H9 (cell line): ENCODE results near the gene TRIM27. TPM values are rescaled to one million over a fixed set of nuclear protein-coding genes. Genes with fewer than 3 reads are reported as not detected.

Source experiments
- DNase-seq: peaks from one replicate; pipeline ENCODE4 v3.0.0-alpha.2; 2017
- H2AFZ ChIP-seq: one replicate; pipeline ENCODE4 v1.6.1; 2013; ENCODE audit warnings: mild to moderate bottlenecking, low read length, control low read depth, moderate library complexity
- H2AK5ac ChIP-seq: 2 replicates; pipeline ENCODE4 v1.6.1; 2013; ENCODE audit warnings: low read length, control low read depth, mixed read lengths; ENCODE audit not compliant: insufficient read length
- H2BK120ac ChIP-seq: one replicate; pipeline ENCODE4 v1.6.1; 2013; ENCODE audit warnings: low read depth, mild to moderate bottlenecking, low read length, control low read depth, inconsistent platforms; ENCODE audit not compliant: poor library complexity, severe bottlenecking
- H2BK12ac ChIP-seq: 2 replicates; pipeline ENCODE4 v1.6.1; 2013; ENCODE audit warnings: low read length, control low read depth, mixed read lengths, low read depth; ENCODE audit not compliant: insufficient read length
- H2BK15ac ChIP-seq: 2 replicates; pipeline ENCODE4 v1.6.1; 2013; ENCODE audit warnings: low read depth, low read length, control low read depth
- H2BK20ac ChIP-seq: one replicate; pipeline ENCODE4 v1.6.1; 2013; ENCODE audit warnings: low read depth, mild to moderate bottlenecking, low read length, control low read depth, inconsistent platforms; ENCODE audit not compliant: poor library complexity, severe bottlenecking
- H2BK5ac ChIP-seq: 2 replicates; pipeline ENCODE4 v1.6.1; 2013; ENCODE audit warnings: low read length, control low read depth, mixed read lengths; ENCODE audit not compliant: insufficient read length
- H3K14ac ChIP-seq: 2 replicates; pipeline ENCODE4 v1.6.1; 2013; ENCODE audit warnings: low read length, control low read depth; ENCODE audit not compliant: insufficient read depth
- H3K18ac ChIP-seq: 2 replicates; pipeline ENCODE4 v1.6.1; 2013; ENCODE audit warnings: low read depth, mild to moderate bottlenecking, mixed read lengths, low read length, control low read depth; ENCODE audit not compliant: insufficient read length
- H3K23ac ChIP-seq: 2 replicates; pipeline ENCODE4 v1.6.1; 2013; ENCODE audit warnings: low read length, control low read depth, mixed read lengths, low read depth; ENCODE audit not compliant: insufficient read length
- H3K23me2 ChIP-seq: 2 replicates; pipeline ENCODE4 v1.6.1; 2013; ENCODE audit warnings: low read depth, mild to moderate bottlenecking, mixed read lengths, low read length, control low read depth; ENCODE audit not compliant: insufficient read length, poor library complexity, severe bottlenecking
- H3K27ac ChIP-seq: 2 replicates; pipeline ENCODE4 v1.5.1; 2013; ENCODE audit warnings: low read length, control low read depth, mixed read lengths, low read depth; ENCODE audit not compliant: insufficient read length
- H3K27me3 ChIP-seq: 2 replicates; pipeline ENCODE4 v1.6.1; 2013; ENCODE audit warnings: low read length, control low read depth, inconsistent platforms; ENCODE audit not compliant: insufficient read depth
- H3K4ac ChIP-seq: 2 replicates; pipeline ENCODE4 v1.6.1; 2013; ENCODE audit warnings: low read depth, mild to moderate bottlenecking, control low read depth, inconsistent platforms, low read length, moderate library complexity
- H3K4me1 ChIP-seq: 2 replicates; pipeline ENCODE4 v1.6.1; 2013; ENCODE audit warnings: low read length, control low read depth, inconsistent platforms; ENCODE audit not compliant: insufficient read depth
- H3K4me2 ChIP-seq: 2 replicates; pipeline ENCODE4 v1.6.1; 2013; ENCODE audit warnings: low read length, control low read depth, mixed read lengths; ENCODE audit not compliant: insufficient read length, insufficient read depth
- H3K56ac ChIP-seq: 2 replicates; pipeline ENCODE4 v1.6.1; 2013; ENCODE audit warnings: low read depth, mild to moderate bottlenecking, mixed read lengths, low read length, control low read depth; ENCODE audit not compliant: insufficient read length
- H3K79me1 ChIP-seq: 2 replicates; pipeline ENCODE4 v1.6.1; 2013; ENCODE audit warnings: low read depth, mild to moderate bottlenecking, moderate library complexity, low read length, control low read depth, inconsistent platforms; ENCODE audit not compliant: insufficient read depth, poor library complexity, severe bottlenecking
- H3K79me2 ChIP-seq: 2 replicates; pipeline ENCODE4 v1.6.1; 2013; ENCODE audit warnings: low read length, control low read depth, inconsistent platforms; ENCODE audit not compliant: insufficient read depth
- H3K9ac ChIP-seq: 2 replicates; pipeline ENCODE4 v1.6.1; 2013; ENCODE audit warnings: low read length, control low read depth, mixed read lengths; ENCODE audit not compliant: insufficient read length; ENCODE audit errors: extremely low read depth
- H3K9me3 ChIP-seq: one replicate; pipeline ENCODE4 v1.6.1; 2013; ENCODE audit warnings: low read depth, low read length, inconsistent platforms; ENCODE audit not compliant: control insufficient read depth
- H3T11ph ChIP-seq: one replicate; pipeline ENCODE4 v1.6.1; 2013; ENCODE audit warnings: mild to moderate bottlenecking, low read length, control low read depth, inconsistent platforms
- H4K20me1 ChIP-seq: one replicate; pipeline ENCODE4 v1.6.1; 2013; ENCODE audit not compliant: control insufficient read depth, insufficient read length, insufficient read depth
- H4K5ac ChIP-seq: 2 replicates; pipeline ENCODE4 v1.6.1; 2013; ENCODE audit warnings: low read depth, mild to moderate bottlenecking, mixed read lengths, low read length, control low read depth; ENCODE audit not compliant: insufficient read length
- H4K8ac ChIP-seq: replicated peaks from 2 replicates; pipeline ENCODE4 v1.6.1; 2013; ENCODE audit warnings: low read length, control low read depth, mixed read lengths, low read depth; ENCODE audit not compliant: insufficient read length
- H4K91ac ChIP-seq: 2 replicates; pipeline ENCODE4 v1.6.1; 2013; ENCODE audit warnings: low read depth, mild to moderate bottlenecking, moderate library complexity, mixed read lengths, low read length, control low read depth; ENCODE audit not compliant: insufficient read length
- H3K27ac Mint-ChIP-seq, 3 experiments: 2 replicates in 2 of 3; 3 replicates in 1 of 3; pipeline ENCODE4 v1.8.0; 2020 to 2021; ENCODE audit warnings: mixed read lengths in 3 of 3, mild to moderate bottlenecking in 1 of 3, moderate library complexity in 1 of 3
- H3K27me3 Mint-ChIP-seq: 2 replicates; pipeline ENCODE4 v1.8.0; 2021; ENCODE audit warnings: low read depth, mild to moderate bottlenecking, moderate library complexity, mixed read lengths
- H3K36me3 Mint-ChIP-seq, 3 experiments: 2 replicates in 2 of 3; 3 replicates in 1 of 3; pipeline ENCODE4 v1.8.0; 2020 to 2021; ENCODE audit warnings: low read depth in 3 of 3, mixed read lengths in 3 of 3; ENCODE audit not compliant: insufficient read depth in 1 of 3
- H3K4me1 Mint-ChIP-seq, 2 experiments: 2 replicates each; pipeline ENCODE4 v1.8.0; 2020; ENCODE audit warnings: mixed read lengths in 2 of 2
- H3K4me3 Mint-ChIP-seq, 2 experiments: 2 replicates in 1 of 2; 3 replicates in 1 of 2; pipeline ENCODE4 v1.8.0; 2020 to 2021; ENCODE audit warnings: mild to moderate bottlenecking in 2 of 2, mixed read lengths in 2 of 2, moderate library complexity in 1 of 2
- H3K9me3 Mint-ChIP-seq, 2 experiments: 2 replicates in 1 of 2; 3 replicates in 1 of 2; pipeline ENCODE4 v1.8.0; 2020; ENCODE audit warnings: mild to moderate bottlenecking in 2 of 2, mixed read lengths in 2 of 2, moderate library complexity in 1 of 2
- WGBS: extraction: QIAGEN DNeasy Blood & Tissue Kit; methylation state at CpG from one replicate; pipeline ENCODE4 v1.1.7; 2013; ENCODE audit warnings: missing lambda C conversion rate, low lambda C conversion rate, mixed read lengths; ENCODE audit not compliant: insufficient read length; ENCODE audit errors: extremely low coverage; 5-methylcytosine and 5-hydroxymethylcytosine counted together
- total RNA-seq: library from RNA; stranded (reverse); gene quantifications from 2 replicates; pipeline ENCODE4 v1.2.1, GENCODE V29; 2021
- TF ChIP-seq, protein P1 (sequence below): fragments of 200-600 bp; sonication (generic); conservative IDR thresholded peaks from 3 replicates; pipeline ENCODE4 v1.8.0; 2021; ENCODE audit warnings: antibody characterized with exemption, mild to moderate bottlenecking

Gene TRIM27
- total RNA-seq, 1 experiment from 2014 or later, result 98.2 TPM

DNA sequence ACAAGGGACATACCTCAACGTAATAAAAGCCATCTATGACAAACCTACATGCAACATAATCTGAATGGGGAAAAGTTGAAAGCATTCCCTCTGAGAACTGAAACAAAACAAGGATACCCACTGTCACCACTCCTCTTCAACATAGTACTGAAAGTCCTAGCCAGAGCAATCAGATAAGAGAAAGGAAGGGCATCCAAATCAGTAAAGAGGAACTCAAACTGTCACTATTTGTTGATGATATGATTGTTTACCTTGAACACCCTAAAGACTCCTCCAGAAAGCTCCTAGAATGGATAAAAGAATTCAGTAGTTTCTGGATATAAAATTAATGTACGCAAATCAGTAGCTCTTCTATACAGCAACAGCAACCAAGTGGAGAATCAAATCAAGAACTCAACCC, 41.9 kb upstream of the TRIM27 start:
- Histone ChIP-seq H3K79me1 (no peaks in the 10 kb centered on the region), H3K4me2 (no peak overlapping the region), H2BK120ac (no peak overlapping the region), H3K9me3 (no peaks in the 10 kb centered on the region), H3K14ac (no peak overlapping the region), H2BK12ac (no peak overlapping the region), H3K23me2 (no peaks in the 10 kb centered on the region), H4K91ac (no peak overlapping the region), H3K18ac (no peak overlapping the region), H3K79me2 (no peaks in the 10 kb centered on the region), H3K23ac (no peak overlapping the region), H2BK20ac (no peak overlapping the region), H3K27me3 (no peaks in the 10 kb centered on the region), H4K5ac (no peak overlapping the region), H2AK5ac (no peak overlapping the region), H4K8ac (no peak overlapping the region), H2BK5ac (no peak overlapping the region), H3K4me1 (no peaks in the 10 kb centered on the region), H2AFZ (no peak overlapping the region), H3K27ac (no peak overlapping the region), H2BK15ac (no peak overlapping the region), H4K20me1 (no peaks in the 10 kb centered on the region), H3K4ac (no peak overlapping the region), H3K9ac (no peak overlapping the region), H3T11ph (no peak overlapping the region), H3K56ac (no peak overlapping the region)
- H3K36me3 Mint-ChIP-seq, result peaks cover 5 to 13% (median 5%) of the 10 kb centered on the region in 3 experiments; a peak in 5 of 7 replicates
- TF ChIP-seq, protein P1, sequence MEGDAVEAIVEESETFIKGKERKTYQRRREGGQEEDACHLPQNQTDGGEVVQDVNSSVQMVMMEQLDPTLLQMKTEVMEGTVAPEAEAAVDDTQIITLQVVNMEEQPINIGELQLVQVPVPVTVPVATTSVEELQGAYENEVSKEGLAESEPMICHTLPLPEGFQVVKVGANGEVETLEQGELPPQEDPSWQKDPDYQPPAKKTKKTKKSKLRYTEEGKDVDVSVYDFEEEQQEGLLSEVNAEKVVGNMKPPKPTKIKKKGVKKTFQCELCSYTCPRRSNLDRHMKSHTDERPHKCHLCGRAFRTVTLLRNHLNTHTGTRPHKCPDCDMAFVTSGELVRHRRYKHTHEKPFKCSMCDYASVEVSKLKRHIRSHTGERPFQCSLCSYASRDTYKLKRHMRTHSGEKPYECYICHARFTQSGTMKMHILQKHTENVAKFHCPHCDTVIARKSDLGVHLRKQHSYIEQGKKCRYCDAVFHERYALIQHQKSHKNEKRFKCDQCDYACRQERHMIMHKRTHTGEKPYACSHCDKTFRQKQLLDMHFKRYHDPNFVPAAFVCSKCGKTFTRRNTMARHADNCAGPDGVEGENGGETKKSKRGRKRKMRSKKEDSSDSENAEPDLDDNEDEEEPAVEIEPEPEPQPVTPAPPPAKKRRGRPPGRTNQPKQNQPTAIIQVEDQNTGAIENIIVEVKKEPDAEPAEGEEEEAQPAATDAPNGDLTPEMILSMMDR, result no peak
- no CpG with 5 or more reads among the region's 2 CpGs for WGBS
- no peak overlapping the region for H3K4me3 Mint-ChIP-seq
- H3K9me3 Mint-ChIP-seq, result peaks cover 20 to 32% of the 10 kb centered on the region in 2 experiments
- no peak for DNase-seq
- H3K27ac Mint-ChIP-seq, result no peak overlapping the region
- peaks cover 4 to 7% of the 10 kb centered on the region in 2 experiments for H3K4me1 Mint-ChIP-seq
- peaks cover 13% of the 10 kb centered on the region for H3K27me3 Mint-ChIP-seq
